GM21717 (cell line): ENCODE results near the gene CD2AP.
A peak's percentile ranks its signal among the peaks of the same experiment; 100 is the strongest.
"Not testable (repeated sequence)": the region's sequence is repeated elsewhere in the genome, so short reads cannot be mapped to it uniquely, and the experiment has no call there.

Experiments used
- ATAC-seq: cut with Tn5 transposase; IDR thresholded peaks from one replicate; pipeline ENCODE4 v1.9.1; 2021; ENCODE audit warnings: mild to moderate bottlenecking, moderate library complexity; ENCODE audit not compliant: unreplicated experiment

Gene CD2AP

GRCh38 chr6:47477497-47478232 lies at the start of gene CD2AP:
CD2AP (plus strand) TSS chr6:47477789; CDS start chr6:47478245, 456 bp downstream.
- peak; percentile 80 for ATAC-seq

GRCh38 chr6:47428288-47428687 lies 49.3 kb upstream of the CD2AP start:
- no peak for ATAC-seq

GRCh38 chr6:47428746-47429664 lies 48.6 kb upstream of the CD2AP start:
- no peak for ATAC-seq

GRCh38 chr6:47434372-47435253 lies 43.0 kb upstream of the CD2AP start:
- no peak for ATAC-seq

- no peak for ATAC-seq
Observed at GRCh38 chr6:47435254-47435612, 42.4 kb upstream of the CD2AP start.

- ATAC-seq: peak; percentile 73
Observed at GRCh38 chr6:47437592-47437991, 40.0 kb upstream of the CD2AP start.

- ATAC-seq: peak; percentile 68
Observed at GRCh38 chr6:47438481-47439347, 38.9 kb upstream of the CD2AP start.

- peak; percentile 40 for ATAC-seq
Observed at GRCh38 chr6:47439348-47439668, 38.3 kb upstream of the CD2AP start.

- peak; percentile 54 for ATAC-seq
Observed at GRCh38 chr6:47440719-47441118, 36.9 kb upstream of the CD2AP start.

- not testable (repeated sequence) for ATAC-seq
Observed at GRCh38 chr6:47444964-47445363, 32.6 kb upstream of the CD2AP start.

GRCh38 chr6:47446669-47447330 lies 30.8 kb upstream of the CD2AP start:
- no peak for ATAC-seq

GRCh38 chr6:47447722-47448121 lies 29.9 kb upstream of the CD2AP start:
- no peak for ATAC-seq

- no peak for ATAC-seq
Observed at GRCh38 chr6:47451162-47451561, 26.4 kb upstream of the CD2AP start.

- ATAC-seq: no peak
Observed at GRCh38 chr6:47452899-47453298, 24.7 kb upstream of the CD2AP start.

- no peak for ATAC-seq
Observed at GRCh38 chr6:47453372-47453936, 24.1 kb upstream of the CD2AP start.

GRCh38 chr6:47454713-47455396 lies 22.7 kb upstream of the CD2AP start:
- ATAC-seq: no peak

- peak; percentile 70 for ATAC-seq
Observed at GRCh38 chr6:47455533-47456209, 21.9 kb upstream of the CD2AP start.

GRCh38 chr6:47456536-47456975 lies 21.0 kb upstream of the CD2AP start:
- ATAC-seq: no peak
